NCI-H1694 (cell line): ENCODE results near the gene ZNF334.

ENCODE experiments used
- DNase-seq: peaks from one replicate; lab custom pipeline; 2025; lab: John Stamatoyannopoulos, UW

ZNF334 gene

DNA sequence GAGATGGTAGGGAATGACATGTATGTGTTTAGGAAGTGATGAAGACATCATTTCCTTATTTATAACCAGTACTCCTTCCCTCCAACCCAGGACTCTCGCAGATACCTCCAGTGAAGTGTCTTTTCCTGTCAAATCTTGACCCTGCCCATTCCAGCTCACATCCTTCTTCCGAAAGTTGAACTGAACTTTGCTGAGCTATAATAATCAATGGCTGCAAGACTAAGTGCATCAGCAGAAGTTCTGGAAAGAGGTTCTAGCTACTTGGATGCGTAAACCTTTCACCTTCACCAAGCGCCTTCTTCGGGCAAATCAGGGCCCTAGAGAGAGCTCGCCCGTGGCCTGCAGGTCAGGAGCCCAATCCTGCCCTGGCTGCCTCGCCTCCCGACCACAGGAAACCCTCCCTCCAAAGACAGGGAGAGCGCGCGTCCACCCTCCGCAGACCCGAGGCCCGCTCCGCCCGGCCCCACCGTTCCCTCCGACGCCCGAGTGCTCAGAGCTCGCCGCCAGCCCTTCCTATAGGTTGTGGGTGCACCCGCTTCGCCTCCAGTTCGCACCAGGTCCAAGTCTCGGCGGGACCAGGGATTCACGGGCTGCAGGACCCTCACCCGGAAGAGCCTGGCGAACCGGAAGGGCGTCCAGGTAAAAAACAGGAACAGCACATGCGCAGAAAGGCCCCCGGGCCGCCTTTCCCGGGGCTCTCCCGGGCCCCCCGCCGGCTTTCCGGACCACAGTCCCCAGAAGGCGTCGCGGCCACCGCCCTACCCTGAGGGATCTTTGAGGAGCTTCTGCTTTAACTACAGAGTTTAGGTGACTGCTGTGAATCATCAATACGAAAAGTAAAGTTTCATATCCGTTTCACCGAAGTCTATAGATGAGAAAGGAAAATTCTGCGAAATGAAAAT lies at the start of gene ZNF334:
Gene ZNF334 (minus strand): TSS at position 617 of the 902 bp plus-strand sequence. CDS start 1,457 bp downstream, outside the sequence.
- no peak for DNase-seq

DNA sequence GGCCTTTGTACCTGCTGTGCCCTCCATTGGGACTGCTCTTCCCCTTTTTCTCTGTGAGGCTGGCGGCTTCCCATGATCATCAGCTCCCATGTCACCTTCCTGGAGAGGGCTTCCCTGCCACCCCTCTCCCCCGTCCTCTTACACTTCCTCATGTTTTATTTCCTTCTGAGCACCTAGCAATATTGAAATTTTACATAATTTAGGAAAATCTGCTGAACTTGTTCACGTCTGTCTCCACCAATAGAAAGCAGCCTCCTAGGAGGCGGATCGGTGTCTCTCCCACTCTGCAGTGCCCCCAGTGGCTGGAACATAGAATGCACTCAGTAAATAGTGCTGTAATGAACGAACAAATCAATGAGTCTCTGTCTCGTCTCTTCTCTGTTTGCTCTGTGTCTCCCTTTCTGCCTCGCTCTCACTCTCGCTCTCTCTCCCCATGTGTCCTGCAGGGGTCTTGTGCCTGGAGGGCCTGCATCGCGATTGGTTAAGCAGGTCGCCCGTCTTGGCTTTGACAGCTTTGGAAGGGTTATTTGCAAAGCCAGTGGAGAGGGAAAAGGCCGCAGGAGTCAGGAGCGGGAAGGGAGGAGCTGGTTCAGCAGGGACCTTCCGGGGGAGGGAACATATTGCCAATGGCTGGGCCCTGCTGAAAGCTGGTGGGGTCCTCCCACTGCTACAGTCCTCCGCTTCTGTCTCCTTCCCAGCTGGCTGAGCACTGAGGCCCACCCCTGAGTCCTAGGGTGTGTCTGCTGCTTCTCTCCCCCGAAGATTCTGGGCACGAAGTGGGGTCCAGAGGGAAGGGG lies 49.2 kb upstream of the ZNF334 start:
- DNase-seq: peak; percentile 55

DNA sequence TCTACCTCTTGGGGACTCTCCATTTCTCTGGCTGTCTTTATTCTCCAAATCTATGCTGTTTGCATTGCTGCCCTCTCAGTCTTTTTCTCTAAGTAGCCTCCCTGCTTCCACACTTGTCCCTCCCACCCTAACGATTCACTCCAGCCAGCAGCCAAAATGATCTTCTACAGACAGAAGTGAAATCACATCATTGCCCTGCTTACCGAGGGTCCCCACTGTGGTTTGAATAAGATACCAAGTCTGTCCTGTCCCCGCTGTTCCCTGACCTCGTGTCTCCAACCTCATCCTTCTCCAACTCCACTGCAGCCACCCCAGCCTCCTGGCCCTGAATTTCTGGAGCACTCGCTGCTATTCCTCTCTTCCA lies 48.6 kb upstream of the ZNF334 start:
- DNase-seq: no peak

DNA sequence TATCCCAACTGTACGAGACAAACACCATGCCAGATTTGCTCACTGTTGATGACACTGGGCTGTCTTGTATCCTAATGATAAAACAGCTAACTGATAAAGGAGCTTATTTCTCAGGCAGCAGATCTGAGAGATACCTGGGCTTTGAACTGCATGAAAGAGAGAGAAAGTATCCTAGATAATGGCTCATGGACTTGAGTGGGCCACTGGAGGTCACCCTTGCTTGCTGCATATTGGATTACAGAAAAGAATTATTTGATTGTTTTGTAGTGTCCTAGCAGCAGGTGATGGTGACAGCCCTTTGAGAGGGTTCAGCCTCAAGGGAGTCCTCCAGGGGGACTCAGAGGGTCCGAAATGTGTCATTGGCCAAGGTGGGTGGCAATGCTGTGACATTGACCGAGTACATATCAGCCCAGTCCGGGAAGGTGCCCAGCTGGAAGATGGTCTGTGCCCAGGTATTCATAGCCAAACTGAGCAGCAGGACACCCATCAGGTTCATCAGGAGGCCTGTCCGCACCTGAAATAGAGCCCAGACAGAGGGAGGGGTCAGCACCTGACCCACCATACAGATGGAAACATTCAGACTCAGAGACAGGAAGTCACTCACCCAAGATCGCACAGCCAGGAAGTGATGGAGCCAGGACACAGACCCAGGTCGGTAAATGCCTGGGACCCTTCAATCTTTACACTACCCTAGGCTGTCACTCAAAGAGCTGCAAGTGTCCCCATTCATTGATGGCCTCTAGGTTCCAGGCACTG lies 46.5 kb upstream of the ZNF334 start:
- DNase-seq: no peak

DNA sequence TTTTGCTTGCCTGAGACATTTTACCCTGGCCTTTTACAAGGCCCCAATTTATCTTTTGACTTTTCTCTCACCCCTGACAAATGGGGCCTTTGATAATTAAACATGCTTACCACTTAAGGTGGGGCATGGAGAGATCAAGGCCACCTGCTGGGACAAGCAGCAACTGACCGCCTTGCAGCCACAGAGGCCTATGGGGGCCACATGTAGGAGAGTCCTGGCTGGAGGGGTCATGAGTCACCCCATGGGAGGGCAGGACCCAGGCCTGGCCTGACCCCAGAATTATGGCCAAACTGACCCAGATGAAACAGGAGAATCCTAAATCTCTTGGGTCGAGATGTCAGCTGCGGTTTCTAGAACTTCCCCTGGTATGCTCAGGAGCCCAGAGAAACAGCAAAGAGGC lies 45.6 kb upstream of the ZNF334 start:
- DNase-seq: no peak

DNA sequence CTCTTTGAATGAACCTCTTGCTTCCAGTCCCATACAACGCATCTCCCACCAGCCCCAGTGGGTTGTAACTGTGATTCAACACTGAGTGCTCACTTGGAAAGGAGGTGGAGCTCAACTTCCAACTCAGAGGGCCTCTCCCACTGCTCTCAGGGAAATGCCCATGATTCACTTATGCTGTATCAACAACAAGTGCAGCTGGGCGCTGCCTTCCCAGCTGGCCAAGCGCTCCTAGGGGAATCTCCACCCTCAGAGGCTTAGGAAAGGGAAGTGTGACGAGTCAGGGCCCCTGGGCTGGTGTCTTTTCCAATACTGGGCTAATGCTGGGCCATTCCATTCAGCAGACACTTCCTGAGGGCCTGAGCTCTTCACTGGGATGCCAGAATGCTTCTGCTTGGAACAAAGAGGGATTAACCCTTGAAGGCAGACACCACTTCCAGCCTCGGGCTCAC lies 45.2 kb upstream of the ZNF334 start:
- no peak for DNase-seq

DNA sequence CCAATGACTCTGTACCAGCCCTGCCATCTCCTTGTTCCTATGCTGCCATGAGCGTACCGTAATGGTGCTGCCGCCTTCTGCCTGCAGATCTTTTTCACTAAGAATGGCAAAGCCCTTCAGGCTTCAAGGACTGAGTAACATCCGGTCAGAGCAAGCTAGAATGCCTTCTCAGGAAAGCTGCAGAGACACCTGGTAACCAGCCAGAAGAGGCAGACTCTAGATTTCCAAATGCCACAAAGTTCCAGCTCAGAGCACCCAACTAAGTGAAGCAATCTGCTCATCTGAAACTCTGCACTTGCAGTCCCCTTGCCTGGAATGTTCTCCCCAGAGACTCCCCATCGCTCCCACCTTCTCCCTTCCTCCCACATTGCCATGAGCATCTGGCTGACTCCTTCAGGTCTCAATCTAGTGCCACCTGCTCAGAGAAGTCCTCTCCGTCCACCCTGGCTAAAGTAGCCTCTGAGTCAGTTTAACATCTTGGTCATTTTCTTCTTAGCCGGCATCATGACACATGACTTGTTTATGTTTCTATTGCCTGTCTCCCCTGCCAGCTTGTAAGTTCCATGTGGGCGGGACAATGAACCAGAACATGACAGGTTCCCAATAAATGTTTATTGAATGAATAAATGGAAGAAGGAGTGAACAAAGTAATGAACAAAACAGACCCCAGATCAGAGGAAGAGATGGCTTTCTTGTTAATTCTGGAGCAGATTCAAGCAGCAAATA lies 44.0 kb upstream of the ZNF334 start:
- DNase-seq: no peak

DNA sequence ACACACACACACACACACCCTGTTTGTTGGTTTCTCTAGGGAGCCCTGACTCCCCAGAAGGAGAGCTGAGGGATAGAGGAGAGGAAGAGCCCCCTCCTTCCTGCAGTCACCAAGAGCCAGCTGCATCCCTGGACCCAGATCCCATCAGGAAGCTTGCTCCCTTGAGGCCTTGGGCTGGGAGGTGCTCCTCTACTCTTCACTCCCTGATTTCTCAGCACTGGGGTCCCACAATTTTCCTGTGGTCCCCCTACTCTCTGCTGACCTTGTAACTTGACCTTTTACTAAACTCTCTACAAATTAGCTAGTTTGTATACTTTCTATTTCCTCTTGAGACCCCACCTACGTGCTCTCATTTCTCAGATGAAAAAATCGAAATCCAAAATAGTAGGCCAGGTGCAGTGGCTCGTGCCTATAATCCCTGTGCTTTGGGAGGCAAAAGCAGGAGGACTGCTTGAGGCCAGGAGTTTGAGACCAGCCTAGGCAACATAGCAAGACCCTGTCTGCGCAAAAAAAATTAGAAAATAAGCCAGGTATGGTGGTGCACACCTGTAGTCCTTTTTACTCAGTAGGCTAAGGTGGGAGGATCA lies 42.1 kb upstream of the ZNF334 start:
- DNase-seq: no peak

DNA sequence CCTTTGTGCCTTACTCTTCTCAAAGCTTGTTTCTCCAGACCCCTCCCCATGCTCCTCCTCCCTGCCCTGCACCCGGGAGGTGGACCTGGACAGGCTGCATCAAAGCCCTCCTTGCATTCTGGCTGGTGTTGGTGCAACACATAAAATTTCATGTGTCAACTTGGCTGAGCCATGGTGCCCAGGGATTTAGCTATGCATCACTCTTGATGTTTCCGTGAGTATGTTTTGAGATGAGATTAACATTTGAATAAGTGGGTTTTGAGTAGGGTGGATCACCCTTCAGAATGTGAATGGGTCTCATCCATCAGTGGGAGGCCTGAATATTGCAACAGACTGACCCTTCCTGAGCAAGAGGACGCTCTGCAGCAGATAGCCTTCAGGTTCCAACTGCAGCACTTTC lies 41.5 kb upstream of the ZNF334 start:
- no peak for DNase-seq

DNA sequence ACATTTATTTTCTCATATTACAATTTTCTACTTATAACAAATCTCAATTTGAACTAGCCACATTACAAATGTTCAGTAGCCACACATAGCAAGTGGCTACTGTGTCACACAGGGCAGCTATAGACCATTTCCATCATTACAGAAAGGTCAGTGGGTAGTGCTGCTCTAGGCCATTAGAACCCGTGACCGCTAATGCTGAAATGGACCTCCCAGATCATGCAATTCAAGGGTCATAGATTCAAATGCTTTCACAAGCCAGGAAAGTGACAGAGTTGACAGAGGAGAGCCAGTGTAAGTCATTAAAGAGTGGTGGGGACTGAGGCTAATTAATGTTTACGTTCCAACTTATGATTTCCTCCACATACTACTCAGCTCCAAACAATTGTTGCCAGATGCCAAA lies 40.6 kb upstream of the ZNF334 start:
- no peak for DNase-seq

DNA sequence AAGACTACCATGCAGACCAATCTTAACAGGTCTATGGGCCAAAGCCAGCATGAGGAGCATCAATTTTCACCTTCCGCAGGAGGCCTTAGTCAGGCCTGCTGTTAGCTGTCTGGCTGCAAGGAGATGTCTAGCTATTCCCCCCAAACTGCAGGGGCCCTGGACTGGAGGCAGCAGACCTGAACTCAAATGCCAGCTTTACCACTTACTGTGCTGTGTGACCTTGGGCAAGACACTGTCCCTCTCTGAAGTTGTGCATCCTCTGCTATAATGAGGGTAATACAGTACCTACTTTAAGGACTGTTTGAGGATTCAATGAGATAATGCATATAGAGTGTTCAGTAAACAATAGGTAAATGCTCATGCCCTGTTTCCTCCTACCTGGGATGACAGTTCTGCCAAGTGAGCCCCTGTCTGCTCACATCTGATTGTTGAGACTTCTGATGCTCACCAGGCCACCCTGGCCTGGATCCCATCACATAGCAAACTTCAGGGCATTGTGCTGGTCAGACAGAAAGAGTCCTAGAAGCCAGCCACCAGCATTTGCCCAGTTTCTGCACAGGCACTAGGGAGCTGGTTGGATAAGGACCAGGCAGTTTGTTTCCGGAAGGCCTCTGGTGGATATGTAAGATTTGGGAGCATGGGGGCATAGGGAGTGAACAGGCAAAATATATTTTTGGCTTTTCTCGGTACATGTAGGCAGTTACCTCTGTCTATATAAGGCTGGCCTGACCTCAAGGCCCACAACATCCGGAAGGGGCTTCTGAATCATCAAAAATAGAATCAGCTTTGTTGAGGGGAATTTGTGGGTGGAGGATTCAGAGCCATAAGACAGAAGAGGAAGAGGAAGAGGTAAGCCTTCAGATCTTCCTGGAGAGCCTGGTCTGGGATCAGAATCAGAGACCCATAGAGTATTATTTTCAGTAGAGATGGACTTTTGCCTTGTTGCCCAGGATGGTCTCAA lies 39.4 kb upstream of the ZNF334 start:
- no peak for DNase-seq

DNA sequence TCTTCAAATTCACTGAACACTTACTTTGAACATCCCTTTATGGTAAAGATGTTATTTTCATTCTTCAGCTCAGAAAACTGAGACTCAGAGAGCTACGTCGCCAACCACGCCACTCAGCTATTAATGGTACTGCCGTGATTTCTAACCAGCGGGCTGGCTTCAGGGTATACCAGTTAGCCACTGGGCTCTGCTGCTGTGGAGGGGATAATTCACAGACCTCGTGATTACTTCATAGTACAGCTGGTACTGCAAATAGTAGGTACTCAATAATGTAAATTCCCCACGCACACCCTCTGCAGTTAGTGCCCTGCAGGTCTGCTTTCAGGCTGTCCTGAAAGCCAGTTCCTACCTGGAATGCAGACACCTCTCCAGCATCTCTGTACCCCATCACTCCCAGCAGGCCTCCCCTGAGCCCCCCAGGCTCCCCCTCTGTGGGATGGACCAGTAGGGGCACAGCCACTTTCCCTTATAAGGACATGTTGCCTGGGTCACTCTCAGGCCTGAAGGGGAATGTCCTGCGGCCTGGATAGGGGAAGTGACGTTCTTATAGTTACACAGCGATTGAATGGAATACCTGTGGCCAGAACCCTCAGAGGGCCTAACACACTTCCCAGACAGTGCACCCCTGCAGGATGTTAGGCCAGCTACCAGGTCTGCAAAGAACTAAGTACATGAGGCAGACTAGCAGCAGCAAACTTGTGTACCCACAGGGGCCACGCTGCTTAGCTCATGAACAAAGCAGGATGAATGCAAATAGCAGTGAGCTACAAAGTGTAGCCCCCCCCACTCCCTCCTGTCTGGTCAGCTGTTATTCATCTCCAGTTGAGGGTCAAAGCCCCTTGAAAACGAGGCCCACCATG lies 38.4 kb upstream of the ZNF334 start:
- DNase-seq: no peak

DNA sequence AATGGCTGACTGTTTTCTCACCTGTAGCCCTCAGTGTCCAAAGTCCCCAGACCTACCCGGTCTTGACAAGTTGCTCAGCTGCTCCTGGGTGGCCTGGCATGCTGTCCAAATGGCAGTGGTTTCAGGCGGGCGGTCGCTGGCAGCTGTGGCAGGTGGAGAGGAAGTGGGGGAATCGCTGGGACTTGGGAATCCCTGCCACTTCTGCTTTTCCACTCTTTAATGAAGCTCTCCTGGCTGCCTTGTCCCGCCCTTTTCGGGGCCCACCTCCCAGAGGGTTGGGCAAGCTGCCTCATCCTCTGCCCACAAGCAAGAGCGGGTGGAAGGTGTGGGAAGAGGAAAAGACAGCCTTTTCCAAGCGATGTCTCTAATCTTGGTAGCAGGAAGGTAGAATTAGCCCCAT lies 37.1 kb upstream of the ZNF334 start, which contains the start of gene OCSTAMP:
Gene OCSTAMP (minus strand): TSS at position 194 of the 400 bp plus-strand sequence. CDS start 94 bp downstream, at position 100.
- no peak for DNase-seq

DNA sequence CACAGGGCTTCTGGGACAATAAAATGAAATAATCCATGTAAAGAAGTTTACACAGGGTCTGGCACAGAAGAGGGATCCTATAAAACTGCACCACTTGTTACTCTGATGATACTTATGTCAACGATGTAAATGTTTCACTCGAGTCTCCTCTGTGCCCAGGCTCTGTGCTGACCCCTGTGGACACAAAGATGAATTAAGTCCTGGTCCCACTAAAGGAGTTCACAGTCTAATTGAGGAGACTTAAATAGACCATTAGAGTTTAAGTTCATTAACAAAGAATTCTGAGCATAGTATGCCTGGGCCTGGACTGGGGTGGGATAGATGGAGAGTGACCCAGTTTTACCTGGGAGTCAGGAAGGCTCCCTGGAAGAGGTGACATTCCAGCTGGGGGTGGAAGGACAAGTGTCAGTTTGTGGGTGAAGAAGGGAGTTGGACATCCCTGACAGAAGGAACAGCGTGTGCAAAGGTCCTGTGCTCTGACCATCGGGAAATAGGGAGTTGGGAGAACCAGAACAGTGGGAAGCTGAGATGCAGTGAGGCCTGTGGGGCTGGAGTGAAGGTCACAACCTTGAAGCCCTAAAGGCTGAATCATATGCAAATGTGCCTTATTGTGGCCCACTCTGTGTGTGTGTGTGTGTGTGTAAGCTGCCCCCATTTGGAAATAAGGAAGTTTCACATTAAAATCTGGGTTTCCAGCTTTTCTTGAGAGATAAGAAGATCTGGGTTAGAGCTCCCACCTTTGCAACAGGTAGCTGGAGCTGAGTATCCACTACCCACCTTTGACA lies 36.0 kb upstream of the ZNF334 start:
- DNase-seq: no peak

DNA sequence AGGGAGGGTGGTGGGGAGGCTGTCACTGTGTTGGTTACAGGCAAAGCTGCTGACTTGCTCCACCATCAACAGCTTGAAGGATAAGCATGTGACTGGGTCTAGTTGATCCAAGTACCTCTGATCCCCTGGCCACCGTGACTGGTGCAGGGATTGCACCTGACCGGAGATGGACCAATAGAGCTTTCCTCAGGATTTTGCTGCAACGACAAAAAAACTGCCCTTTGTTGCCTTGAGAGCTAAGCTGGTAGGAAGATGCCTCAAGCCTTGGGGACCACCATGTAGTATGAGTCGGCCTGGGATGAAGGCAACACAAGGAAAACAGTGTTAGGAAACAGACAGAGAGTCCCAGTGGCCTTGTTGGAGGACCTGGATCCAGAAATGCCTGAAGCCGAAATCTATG lies 35.3 kb upstream of the ZNF334 start:
- DNase-seq: no peak

DNA sequence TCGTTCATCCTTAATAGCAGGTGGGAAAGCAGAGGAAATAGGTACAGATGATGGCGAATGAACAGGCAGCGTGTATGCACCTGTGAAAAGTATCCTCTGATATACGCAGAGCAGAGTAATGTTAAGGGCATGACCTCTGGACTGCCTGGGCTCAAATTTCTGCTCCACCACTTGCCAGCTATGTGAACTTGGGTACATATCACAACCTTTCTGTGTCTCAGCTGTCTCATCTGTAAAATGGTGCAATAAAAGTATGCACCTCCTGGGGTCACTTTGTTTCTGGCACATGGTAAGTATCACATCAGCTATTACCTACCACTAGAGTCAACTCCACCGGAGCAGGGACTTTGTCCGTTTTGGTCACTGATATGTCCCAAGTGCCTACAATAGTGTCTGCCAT lies 34.6 kb upstream of the ZNF334 start:
- DNase-seq: no peak

DNA sequence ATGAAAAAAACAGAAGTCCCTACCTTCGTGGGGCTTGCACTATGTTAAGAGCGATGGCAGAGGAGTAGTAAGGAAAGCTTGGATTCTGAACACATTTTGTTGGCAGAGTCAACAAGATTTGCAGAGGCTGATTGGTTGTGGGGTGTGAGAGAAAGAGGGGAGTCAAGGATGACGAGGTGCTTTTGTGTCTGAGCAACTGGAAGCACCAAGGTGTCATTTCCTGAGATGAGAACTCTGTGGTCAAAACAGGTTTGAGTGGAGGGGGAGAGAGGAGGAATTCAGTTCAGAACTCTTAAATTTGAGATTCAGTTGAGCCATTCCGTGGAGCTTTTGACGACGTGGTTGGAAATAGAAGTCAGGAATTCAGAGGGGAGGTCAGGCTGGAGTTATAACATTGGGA lies 33.6 kb upstream of the ZNF334 start:
- no peak for DNase-seq

DNA sequence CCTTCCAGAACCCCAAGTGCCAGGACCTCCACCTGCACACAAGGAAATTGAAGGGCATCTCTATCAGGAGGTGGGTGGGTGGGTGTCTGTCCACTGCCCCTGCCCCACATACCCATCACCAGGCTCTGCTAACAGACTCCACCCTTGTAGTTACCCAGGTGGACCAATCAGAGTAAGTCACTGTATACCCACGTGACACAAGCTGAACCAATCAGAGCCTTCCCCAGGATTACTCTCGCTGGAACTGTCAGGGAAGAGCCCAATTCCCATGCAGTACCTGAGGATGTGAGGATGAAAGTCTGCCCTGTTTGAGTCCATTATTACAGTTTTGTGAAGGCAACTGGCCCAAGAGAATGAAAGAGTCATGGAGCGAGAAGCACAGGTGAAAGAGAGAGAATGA lies 32.9 kb upstream of the ZNF334 start:
- no peak for DNase-seq
